Activated CD4-positive, alpha-beta T cell treated with anti-CD3 and anti-CD28 coated beads for 36 hours (primary cell): ENCODE data around the gene COQ9. TPM values are rescaled to one million over a fixed set of nuclear protein-coding genes. Genes with fewer than 3 reads are reported as not detected.
"Not testable (repeated sequence)": the region's sequence is repeated elsewhere in the genome, so short reads cannot be mapped to it uniquely, and the experiment has no call there.

Experiments
- ATAC-seq: fragments of 200-7000 bp; cut with Tn5 transposase; one replicate; pipeline ENCODE4 v1.10.0; 2021; ENCODE audit warnings: mild to moderate bottlenecking, moderate library complexity
- CTCF ChIA-PET: fragments of 350-600 bp; sonication (Branson Sonifier 250); formaldehyde crosslinking; loops from one replicate; lab custom pipeline; 2021; ENCODE audit warnings: antibody characterized with exemption; lab: Charles Lee
- POLR2A ChIA-PET: fragments of 350-600 bp; sonication (Branson Sonifier 250); formaldehyde crosslinking; loops from one replicate; lab custom pipeline; 2021; ENCODE audit warnings: antibody characterized with exemption, inconsistent platforms; lab: Charles Lee
- DNase-seq: peaks from one replicate; pipeline ENCODE4 v3.0.0-alpha.2; 2020
- H3K27ac Mint-ChIP-seq: one replicate; pipeline ENCODE4 v1.8.0; 2021; ENCODE audit warnings: mixed read lengths
- H3K27me3 Mint-ChIP-seq: one replicate; pipeline ENCODE4 v1.8.0; 2021; ENCODE audit warnings: mixed read lengths
- H3K36me3 Mint-ChIP-seq: one replicate; pipeline ENCODE4 v1.8.0; 2021; ENCODE audit warnings: low read depth, mixed read lengths
- H3K4me1 Mint-ChIP-seq: one replicate; pipeline ENCODE4 v1.8.0; 2021; ENCODE audit warnings: mixed read lengths
- H3K4me3 Mint-ChIP-seq: one replicate; pipeline ENCODE4 v1.8.0; 2021; ENCODE audit warnings: mild to moderate bottlenecking, moderate library complexity, mixed read lengths
- H3K9me3 Mint-ChIP-seq: one replicate; pipeline ENCODE4 v1.8.0; 2021; ENCODE audit warnings: low read depth, mixed read lengths
- intact Hi-C, 2 experiments: fragments of 100-400 bp; cut with DNase I in 1 of 2; cut with micrococcal nuclease in 1 of 2; formaldehyde crosslinking; loops; one replicate each; pipeline versions ENCODE4 v1.14.2 to v1.15.1; 2022 to 2024; cut with DNase I, micrococcal nuclease
- total RNA-seq, 2 experiments: library from RNA; stranded (reverse); gene quantifications; one replicate each; pipeline ENCODE4 v1.2.3, GENCODE V29; 2021

Gene COQ9
- total RNA-seq, 2 experiments from 2014 or later: 39.4 to 52.1 TPM

DNA sequence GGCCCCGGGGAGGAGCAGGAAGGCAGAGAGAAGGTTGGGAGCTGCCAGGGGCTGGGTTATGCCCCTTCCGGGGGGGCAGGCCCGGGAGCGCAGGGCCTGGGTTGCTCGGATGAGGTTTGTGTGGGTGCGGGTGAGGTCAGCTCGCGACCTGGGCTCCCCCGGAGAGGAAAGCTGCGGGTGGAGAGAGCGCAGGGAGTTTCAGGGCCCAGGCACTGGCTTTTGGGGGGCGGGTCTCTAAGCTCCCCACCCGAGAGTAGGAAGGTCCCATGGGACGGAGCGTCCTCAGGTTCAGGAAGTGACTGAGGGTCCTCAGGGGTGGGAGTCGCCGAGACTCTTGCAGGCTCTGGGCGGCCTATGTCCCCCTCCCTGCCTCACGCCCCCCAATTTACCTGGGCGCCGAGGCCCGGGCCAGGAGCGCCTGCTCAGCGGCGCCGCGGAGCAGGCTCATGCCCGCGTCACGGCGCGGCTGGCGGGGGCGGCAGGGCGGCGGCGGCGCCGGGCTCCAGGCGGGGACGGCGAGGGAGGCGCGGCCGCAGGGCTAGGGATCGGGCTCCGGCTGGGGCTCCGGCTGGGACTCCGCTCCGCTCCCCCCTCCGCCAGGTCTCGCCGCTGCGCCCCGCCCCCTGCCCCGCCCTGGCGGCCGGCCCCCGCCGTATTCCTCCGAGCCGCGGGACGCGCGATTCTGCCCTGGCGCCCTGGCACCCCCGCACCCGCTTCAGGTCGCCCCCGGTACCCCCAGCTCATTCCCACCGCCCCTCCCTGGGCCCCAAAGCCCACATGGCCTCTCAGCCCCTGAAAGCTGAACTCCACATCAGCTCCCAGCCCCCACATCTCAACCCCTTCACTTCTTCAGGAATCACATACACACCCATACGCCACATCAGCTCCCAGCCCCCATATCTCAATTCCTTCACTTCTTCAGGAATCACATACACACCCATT, 38.9 kb downstream of the COQ9 start, which contains the start of gene DOK4:
TSS of gene DOK4 (minus strand) at position 578 of the 942 bp plus-strand sequence. CDS start 6,986 bp downstream, outside the sequence.
- no peaks in the 10 kb centered on the region for H3K36me3 Mint-ChIP-seq
- peak; percentile 93 for ATAC-seq
- H3K27me3 Mint-ChIP-seq: no peaks in the 10 kb centered on the region
- CTCF ChIA-PET: interaction anchor here (0.8 to 2.4 kb wide), 10 partner anchors 9 to 470 kb away, joined by 3 to 11 read pairs (median 5); partner anchors contain the start of gene POLR2C
- H3K9me3 Mint-ChIP-seq: no peaks in the 10 kb centered on the region
- H3K4me1 Mint-ChIP-seq: peaks cover 22% of the 10 kb centered on the region
- intact Hi-C loops: loop anchor here (1.0 to 2.0 kb wide), 6 partner anchors 10 to 186 kb away; partner anchors contain the start of genes CCDC102A (in 2 of the 2), CIAPIN1 (in 1 of the 2), COQ9 (in 1 of the 2) and POLR2C (in 1 of the 2)
- H3K27ac Mint-ChIP-seq: peak within 1 kb of the TSS; percentile 71
- peak within 1 kb of the TSS; percentile 75 for H3K4me3 Mint-ChIP-seq
- peak; percentile 89 for DNase-seq
- POLR2A ChIA-PET: no interaction called here

DNA sequence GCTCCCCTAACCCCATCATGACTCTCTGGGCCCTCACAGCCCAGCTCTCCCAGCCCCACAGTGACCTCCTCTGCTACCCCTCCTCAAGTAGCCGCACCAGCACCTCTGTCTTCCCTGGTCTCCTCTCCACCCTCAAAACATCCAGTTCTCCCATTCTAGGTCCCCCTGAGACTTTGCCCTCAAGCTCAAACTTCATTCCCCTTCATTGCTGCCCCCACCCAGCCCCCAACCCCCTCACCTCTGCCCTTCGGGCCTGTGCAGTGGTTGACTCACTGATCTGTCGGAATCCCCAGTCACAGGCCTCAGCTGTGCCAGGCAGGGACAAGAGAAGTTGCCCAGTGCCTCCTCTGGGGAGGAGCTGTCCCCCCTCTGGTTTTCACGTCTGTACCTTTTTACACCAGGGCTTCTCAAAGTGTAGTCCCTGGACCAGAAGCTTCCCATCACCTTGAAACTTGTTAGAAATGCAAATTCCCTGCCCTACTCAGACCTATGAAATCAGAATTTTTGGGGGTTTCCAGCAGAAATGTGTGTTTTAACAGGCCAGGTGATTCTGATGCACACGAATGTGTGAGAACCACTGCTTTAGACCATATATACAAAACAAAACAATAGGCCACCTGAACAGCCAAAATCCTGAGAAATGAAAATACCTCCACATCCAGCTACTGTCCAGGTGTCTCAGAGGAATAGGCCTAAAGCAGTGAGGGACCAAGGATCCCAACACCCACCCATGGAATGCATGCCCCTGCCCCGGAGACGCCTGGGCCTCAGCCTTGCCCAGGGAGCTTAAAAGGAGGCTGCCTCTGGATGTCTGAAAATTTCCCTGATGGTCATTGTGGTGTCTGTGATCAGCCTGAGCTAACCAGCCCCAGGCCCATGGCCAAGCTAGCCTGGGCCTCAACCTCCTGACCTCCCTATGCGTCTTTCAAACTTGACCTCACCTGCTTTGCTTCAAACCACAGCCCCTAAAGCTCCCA, 39.9 kb downstream of the COQ9 start:
- intact Hi-C loops: loop anchor here (1.0 to 2.0 kb wide), 6 partner anchors 11 to 187 kb away; partner anchors contain the start of genes CCDC102A (in 2 of the 2), CIAPIN1 (in 1 of the 2), COQ9 (in 1 of the 2) and POLR2C (in 1 of the 2)
- H3K9me3 Mint-ChIP-seq: no peaks in the 10 kb centered on the region
- H3K27me3 Mint-ChIP-seq: no peaks in the 10 kb centered on the region
- ATAC-seq (no peak), DNase-seq (peak; percentile 38)
- peak overlapping the region; percentile 71 for H3K27ac Mint-ChIP-seq
- ChIA-PET CTCF (interaction anchor here (0.7 to 2.4 kb wide), 12 partner anchors 8 to 230 kb away, joined by 3 to 13 read pairs (median 6); partner anchors contain the start of genes CIAPIN1, COQ9 and POLR2C), POLR2A (interaction anchor here (0.6 kb wide), 1 partner anchor 154 kb away, joined by 3 read pairs; no protein-coding TSS in a partner anchor)
- no peaks in the 10 kb centered on the region for H3K36me3 Mint-ChIP-seq
- peak overlapping the region; percentile 71 for H3K4me3 Mint-ChIP-seq
- peaks cover 22% of the 10 kb centered on the region for H3K4me1 Mint-ChIP-seq

DNA sequence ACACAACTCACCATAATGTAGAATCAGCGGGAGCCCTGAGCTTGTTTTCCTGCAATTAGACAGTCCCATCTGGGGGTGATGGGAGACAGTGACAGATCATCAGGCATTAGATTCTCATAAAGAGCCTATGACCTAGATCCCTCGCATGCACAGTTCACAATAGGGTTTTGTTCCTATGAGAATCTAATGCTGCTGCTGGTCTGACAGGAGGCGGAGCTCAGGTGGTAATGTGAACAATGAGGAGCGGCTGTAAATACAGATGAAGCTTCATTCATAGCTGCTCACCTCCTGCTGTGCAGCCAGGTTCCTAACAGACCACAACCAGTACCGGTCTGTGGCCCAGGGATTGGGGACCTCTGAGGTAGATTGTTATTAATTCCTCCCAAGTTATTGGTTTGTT, 42.0 kb downstream of the COQ9 start:
- ATAC-seq: no peak
- POLR2A ChIA-PET: interaction anchor here (0.8 kb wide), 1 partner anchor 30 kb away, joined by 3 read pairs; no protein-coding TSS in a partner anchor
- no peak overlapping the region for H3K27ac Mint-ChIP-seq

DNA sequence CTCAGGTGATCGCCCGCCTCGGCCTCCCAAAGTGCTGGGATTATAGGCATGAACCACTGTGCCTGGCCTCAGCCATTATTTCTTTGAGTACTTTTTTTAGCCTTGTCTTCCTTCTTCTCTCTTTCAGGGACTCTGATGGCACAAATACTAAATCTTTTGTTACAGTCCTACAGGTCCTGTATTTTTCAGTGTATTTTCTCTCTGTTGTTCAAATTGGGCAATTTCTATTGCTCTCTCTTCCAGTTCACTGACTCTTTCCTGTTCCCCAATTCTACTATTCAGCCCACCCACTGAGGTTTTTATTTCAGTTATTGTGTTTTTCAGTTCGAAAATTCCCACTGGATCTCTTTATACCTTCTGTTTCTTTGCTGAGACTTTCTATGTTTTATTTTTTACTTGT, 46.5 kb downstream of the COQ9 start:
- no peaks in the 10 kb centered on the region for H3K36me3 Mint-ChIP-seq
- H3K27ac Mint-ChIP-seq: no peak overlapping the region
- intact Hi-C loops: no loop called here
- ChIA-PET POLR2A (no interaction called here), CTCF (interaction anchor here (0.6 kb wide), 1 partner anchor 11 kb away, joined by 3 read pairs; no protein-coding TSS in a partner anchor)
- no peak for ATAC-seq
- no peak for DNase-seq
- no peaks in the 10 kb centered on the region for H3K27me3 Mint-ChIP-seq
- H3K4me3 Mint-ChIP-seq: no peak overlapping the region
- no peaks in the 10 kb centered on the region for H3K9me3 Mint-ChIP-seq
- H3K4me1 Mint-ChIP-seq: no peaks in the 10 kb centered on the region

More for the DNA sequence above, 42.0 kb downstream of the COQ9 start:
- Mint-ChIP-seq H3K27me3 (no peaks in the 10 kb centered on the region), H3K4me1 (peaks cover 20% of the 10 kb centered on the region), H3K4me3 (no peak overlapping the region), H3K36me3 (no peaks in the 10 kb centered on the region), H3K9me3 (no peaks in the 10 kb centered on the region)
- intact Hi-C loops: no loop called here
- CTCF ChIA-PET: interaction anchor here (0.6 to 2.2 kb wide), 6 partner anchors 10 to 406 kb away, joined by 3 to 7 read pairs (median 4); partner anchors contain the start of genes CIAPIN1 and COQ9
- DNase-seq: no peak

DNA sequence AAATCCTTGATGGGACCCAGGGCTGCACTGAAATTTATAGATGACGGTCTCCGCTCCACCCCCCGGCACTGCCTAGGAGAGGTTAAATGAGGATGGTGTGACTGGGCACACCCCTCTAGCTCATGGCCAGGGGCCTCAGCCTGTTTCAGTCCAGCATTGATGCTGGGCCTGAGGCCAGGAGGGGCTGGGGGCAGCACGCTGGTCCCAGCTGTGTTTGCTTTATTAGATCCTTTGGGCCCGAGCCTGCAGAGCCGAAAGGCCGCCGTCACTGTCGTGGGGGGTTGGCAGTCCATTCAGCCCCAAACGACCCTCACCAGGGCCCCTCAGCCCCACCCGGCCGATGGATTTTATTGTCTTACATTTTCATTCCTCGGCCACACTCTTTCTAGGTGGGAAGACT, 49.8 kb downstream of the COQ9 start:
- no peaks in the 10 kb centered on the region for H3K9me3 Mint-ChIP-seq
- no peak overlapping the region for H3K4me3 Mint-ChIP-seq
- no peak overlapping the region for H3K27ac Mint-ChIP-seq
- ATAC-seq: no peak
- intact Hi-C loops: no loop called here
- H3K4me1 Mint-ChIP-seq: peaks cover 11% of the 10 kb centered on the region
- CTCF ChIA-PET: interaction anchor here (1.0 kb wide), 1 partner anchor 23 kb away, joined by 3 read pairs; no protein-coding TSS in a partner anchor
- H3K27me3 Mint-ChIP-seq: no peaks in the 10 kb centered on the region
- DNase-seq: no peak
- H3K36me3 Mint-ChIP-seq: no peaks in the 10 kb centered on the region
- POLR2A ChIA-PET: no interaction called here

DNA sequence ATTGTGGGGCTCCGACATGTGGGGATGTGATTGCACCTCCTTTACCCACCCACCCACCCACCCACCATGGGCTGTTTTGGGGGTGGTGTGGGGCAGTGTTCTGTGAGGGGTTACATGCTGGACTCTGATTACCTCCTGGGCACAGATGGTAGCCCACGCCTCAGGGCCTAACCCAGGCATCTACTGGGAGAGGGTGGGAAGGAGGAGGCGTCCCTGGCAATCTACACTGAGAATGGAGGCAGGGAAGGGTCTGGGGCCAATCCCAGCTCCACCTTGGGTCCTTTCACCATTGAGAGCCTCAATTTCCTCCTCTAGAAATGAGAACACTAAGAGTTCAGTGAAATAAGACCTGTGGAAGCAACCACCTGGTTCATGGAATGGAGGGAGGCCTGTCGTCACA, 50.8 kb downstream of the COQ9 start:
- ChIA-PET POLR2A (no interaction called here), CTCF (no interaction called here)
- no peak for ATAC-seq
- Mint-ChIP-seq H3K4me3 (no peak overlapping the region), H3K9me3 (no peaks in the 10 kb centered on the region), H3K4me1 (peaks cover 11% of the 10 kb centered on the region), H3K27me3 (no peaks in the 10 kb centered on the region), H3K36me3 (no peaks in the 10 kb centered on the region), H3K27ac (no peak overlapping the region)
- DNase-seq: no peak
- intact Hi-C loops: no loop called here

DNA sequence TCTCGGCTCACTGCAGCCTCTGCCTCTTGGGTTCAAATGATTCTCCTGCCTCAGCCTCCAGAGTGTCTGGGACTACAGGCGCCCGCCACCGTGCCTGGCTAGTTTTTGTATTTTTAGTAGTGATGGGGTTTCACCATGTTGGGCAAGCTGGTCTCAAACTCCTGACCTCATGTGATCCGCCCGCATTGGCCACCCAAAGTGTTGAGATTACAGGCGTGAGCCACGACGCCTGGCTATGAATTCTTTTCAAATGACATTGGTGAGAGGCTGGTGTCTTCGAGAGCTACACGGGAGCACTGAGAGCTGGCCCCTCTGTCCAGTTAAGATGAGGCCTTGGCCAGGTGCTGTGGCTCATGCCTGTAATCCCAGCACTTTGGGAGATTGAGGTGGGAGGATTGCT, 52.7 kb downstream of the COQ9 start:
- H3K9me3 Mint-ChIP-seq, H3K27me3 Mint-ChIP-seq, intact Hi-C loops, H3K36me3 Mint-ChIP-seq, ATAC-seq, DNase-seq, H3K4me3 Mint-ChIP-seq, H3K27ac Mint-ChIP-seq, POLR2A ChIA-PET: not testable (repeated sequence)
- CTCF ChIA-PET: interaction anchor here (0.7 to 1.5 kb wide), 2 partner anchors 38 to 41 kb away, joined by 3 to 5 read pairs; no protein-coding TSS in a partner anchor
- peaks cover 11% of the 10 kb centered on the region for H3K4me1 Mint-ChIP-seq

DNA sequence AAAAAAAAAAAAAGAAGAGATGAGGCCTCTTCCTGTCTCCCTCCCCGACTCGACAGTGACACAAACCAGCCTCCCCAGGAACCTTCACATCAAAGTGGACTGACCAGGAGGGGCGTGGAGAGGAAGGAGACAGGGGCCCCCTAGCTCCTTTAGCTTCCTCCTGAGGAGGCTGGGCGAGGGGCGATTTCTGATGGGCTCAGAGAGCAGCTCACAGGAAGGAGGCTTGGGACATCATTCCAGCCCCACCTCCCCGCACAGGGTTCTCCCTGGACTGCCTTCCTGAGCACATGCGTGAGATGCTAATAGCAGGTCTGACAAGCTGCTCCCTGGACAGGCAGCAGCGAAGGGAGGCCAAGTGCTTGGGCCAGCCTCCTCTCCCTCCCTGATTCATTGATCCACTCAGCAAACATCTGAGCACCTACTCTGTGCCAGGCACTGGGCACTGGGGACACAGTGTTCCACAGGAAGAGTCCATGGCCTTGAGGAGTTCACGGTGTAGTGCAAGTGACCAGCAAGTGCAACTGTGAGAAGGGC, 53.4 kb downstream of the COQ9 start:
- no peaks in the 10 kb centered on the region for H3K36me3 Mint-ChIP-seq
- intact Hi-C loops: no loop called here
- H3K9me3 Mint-ChIP-seq: no peaks in the 10 kb centered on the region
- no peak for DNase-seq
- POLR2A ChIA-PET: no interaction called here
- CTCF ChIA-PET: interaction anchor here (0.8 to 1.5 kb wide), 4 partner anchors 19 to 42 kb away, joined by 3 to 4 read pairs (median 3); no protein-coding TSS in a partner anchor
- H3K27me3 Mint-ChIP-seq: no peaks in the 10 kb centered on the region
- H3K27ac Mint-ChIP-seq: no peak overlapping the region
- peak; percentile 88 for ATAC-seq
- no peak overlapping the region for H3K4me3 Mint-ChIP-seq
- peaks cover 11% of the 10 kb centered on the region for H3K4me1 Mint-ChIP-seq

DNA sequence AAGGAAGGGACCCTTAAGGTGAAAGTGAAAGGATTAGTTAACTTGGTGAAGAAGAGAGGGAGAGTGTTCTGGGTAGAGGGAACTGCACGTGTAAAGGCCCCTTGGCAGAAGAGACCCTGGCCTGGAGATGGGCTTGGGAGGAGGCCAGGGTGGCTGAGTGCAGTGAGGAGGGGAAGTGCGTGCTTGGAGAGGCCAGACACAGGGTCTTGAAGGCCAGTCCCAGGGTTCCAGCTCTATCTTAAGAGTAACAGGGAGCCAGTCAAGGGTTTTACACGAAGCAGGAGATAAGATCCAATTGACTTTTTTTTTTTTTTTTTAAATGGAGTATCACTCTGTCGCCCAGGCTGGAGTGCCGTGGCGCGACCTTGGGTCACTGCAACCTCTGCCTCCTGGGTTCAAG, 54.2 kb downstream of the COQ9 start:
- no peaks in the 10 kb centered on the region for H3K36me3 Mint-ChIP-seq
- ATAC-seq: no peak
- ChIA-PET POLR2A (no interaction called here), CTCF (interaction anchor here (0.8 to 1.5 kb wide), 3 partner anchors 18 to 42 kb away, joined by 3 to 4 read pairs (median 3); no protein-coding TSS in a partner anchor)
- H3K27me3 Mint-ChIP-seq: no peaks in the 10 kb centered on the region
- H3K9me3 Mint-ChIP-seq: no peaks in the 10 kb centered on the region
- no peak overlapping the region for H3K4me3 Mint-ChIP-seq
- no peak for DNase-seq
- intact Hi-C loops: no loop called here
- H3K27ac Mint-ChIP-seq: no peak overlapping the region
- H3K4me1 Mint-ChIP-seq: peaks cover 11% of the 10 kb centered on the region

DNA sequence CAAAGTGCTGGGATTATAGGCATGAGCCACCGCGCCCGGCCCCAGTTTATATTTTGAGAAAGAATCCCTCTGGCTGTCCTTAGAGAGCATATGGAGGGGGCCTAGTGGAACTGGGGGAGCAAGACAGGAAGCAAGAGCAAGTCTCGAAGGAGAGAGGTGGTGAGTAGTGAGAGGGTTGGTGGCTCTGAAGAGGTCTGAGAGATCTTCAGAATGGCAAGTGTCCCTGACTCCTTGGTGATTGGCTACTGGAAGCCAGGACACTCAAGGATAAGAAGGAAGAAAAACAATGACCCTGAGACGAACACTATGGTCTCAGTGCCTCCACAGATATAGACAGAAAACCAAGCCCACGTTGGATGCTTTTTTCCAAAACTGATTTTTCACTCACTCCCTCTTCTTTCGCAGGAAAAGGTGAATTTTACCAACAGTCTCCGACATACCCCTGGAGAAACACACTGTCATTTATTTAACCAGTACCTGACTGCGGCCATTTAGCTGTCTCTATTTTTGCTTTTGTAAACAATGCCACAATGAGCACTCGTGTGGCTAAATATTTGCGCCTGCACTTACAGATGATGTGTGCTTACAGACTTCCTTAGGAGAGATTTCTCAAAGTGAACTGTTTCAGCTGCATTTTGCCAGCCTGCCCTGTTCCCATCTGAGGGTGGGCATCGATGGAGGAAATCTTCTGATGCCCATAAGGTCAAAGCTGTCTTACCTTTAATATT, 54.9 kb downstream of the COQ9 start:
- no peaks in the 10 kb centered on the region for H3K27me3 Mint-ChIP-seq
- no peaks in the 10 kb centered on the region for H3K36me3 Mint-ChIP-seq
- H3K4me3 Mint-ChIP-seq: no peak overlapping the region
- H3K9me3 Mint-ChIP-seq: no peaks in the 10 kb centered on the region
- POLR2A ChIA-PET: no interaction called here
- H3K4me1 Mint-ChIP-seq: peaks cover 11% of the 10 kb centered on the region
- ATAC-seq (no peak), DNase-seq (no peak)
- no peak overlapping the region for H3K27ac Mint-ChIP-seq
- intact Hi-C loops: no loop called here
- CTCF ChIA-PET: interaction anchor here (1.5 kb wide), 1 partner anchor 14 kb away, joined by 4 read pairs; no protein-coding TSS in a partner anchor
